ENCODE data around the gene TP73. TPM values are rescaled to one million over a fixed set of nuclear protein-coding genes. Genes with fewer than 3 reads are reported as not detected.

TP73 gene
- total RNA-seq, 1 donor from 2014 or later = 0.14 TPM

- no peak for DNase-seq (ENCODE audit: missing footprints)
- no peak for ATAC-seq
- intact Hi-C loops (cut with DNase I) = no loop called here
Measured at GRCh38 chr1:3759796-3760195, 107.5 kb downstream of the TP73 start.

GRCh38 chr1:3761296-3762010 lies 109.1 kb downstream of the TP73 start:
- no peak for ATAC-seq
- intact Hi-C loops (cut with DNase I) = no loop called here
- no peak for DNase-seq (ENCODE audit: missing footprints)

GRCh38 chr1:3762151-3762872 lies 110.0 kb downstream of the TP73 start:
- intact Hi-C loops (cut with DNase I) = no loop called here
- DNase-seq (ENCODE audit: missing footprints) (peak; percentile 57), ATAC-seq (no peak)

GRCh38 chr1:3762873-3763228 lies 110.5 kb downstream of the TP73 start:
- intact Hi-C loops (cut with DNase I) = no loop called here
- DNase-seq (ENCODE audit: missing footprints) = no peak
- ATAC-seq = no peak

GRCh38 chr1:3763351-3764125 lies 111.2 kb downstream of the TP73 start:
- ATAC-seq (no peak), DNase-seq (ENCODE audit: missing footprints) (peak; percentile 55)
- intact Hi-C loops (cut with DNase I) = no loop called here

- DNase-seq (ENCODE audit: missing footprints) (peak; percentile 39), ATAC-seq (no peak)
- intact Hi-C loops (cut with DNase I) = no loop called here
Measured at GRCh38 chr1:3767328-3767925, 115.1 kb downstream of the TP73 start.

DNA sequence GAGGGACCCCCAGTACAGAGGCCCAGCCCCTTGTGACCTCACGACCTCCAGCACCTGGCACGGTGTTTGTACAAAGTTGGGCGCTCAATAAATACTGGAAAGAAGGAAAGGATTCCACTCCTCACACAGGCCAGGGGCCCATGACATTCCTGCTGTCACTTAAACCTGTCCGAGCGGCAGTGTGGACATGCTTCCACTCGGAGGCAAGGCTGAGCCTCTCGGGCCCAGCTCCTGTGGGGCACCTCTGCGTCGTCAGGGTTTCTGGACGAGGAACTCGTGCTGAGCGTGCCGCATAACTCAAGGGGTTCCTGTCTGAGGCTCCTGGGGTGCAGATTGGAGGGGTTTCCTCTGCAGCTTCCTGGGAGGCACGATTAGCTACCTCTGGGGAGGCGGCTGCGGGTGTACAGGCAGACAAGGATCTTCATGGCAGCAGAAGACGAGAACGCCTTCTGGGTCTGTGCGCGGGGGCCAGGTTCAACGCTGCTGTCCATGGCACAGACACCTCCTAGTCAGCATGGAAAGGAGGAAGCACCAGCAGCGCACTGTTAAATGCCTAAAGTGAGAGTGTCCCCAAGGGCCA lies 116.6 kb downstream of the TP73 start:
- intact Hi-C loops (cut with DNase I) = no loop called here
- DNase-seq (ENCODE audit: missing footprints) (peak; percentile 58), ATAC-seq (no peak)

- ATAC-seq (no peak), DNase-seq (ENCODE audit: missing footprints) (peak; percentile 22)
- intact Hi-C loops (cut with DNase I) = no loop called here
Measured at GRCh38 chr1:3770047-3770765, 117.9 kb downstream of the TP73 start.

- intact Hi-C loops (cut with DNase I) = no loop called here
- DNase-seq (ENCODE audit: missing footprints) (peak; percentile 32), ATAC-seq (no peak)
Measured at GRCh38 chr1:3771108-3772026, 119.1 kb downstream of the TP73 start.

- ATAC-seq (peak; percentile 87), DNase-seq (ENCODE audit: missing footprints) (peak; percentile 95)
- intact Hi-C loops (cut with DNase I) = no loop called here
Measured at GRCh38 chr1:3772027-3772714, 119.9 kb downstream of the TP73 start.

DNA sequence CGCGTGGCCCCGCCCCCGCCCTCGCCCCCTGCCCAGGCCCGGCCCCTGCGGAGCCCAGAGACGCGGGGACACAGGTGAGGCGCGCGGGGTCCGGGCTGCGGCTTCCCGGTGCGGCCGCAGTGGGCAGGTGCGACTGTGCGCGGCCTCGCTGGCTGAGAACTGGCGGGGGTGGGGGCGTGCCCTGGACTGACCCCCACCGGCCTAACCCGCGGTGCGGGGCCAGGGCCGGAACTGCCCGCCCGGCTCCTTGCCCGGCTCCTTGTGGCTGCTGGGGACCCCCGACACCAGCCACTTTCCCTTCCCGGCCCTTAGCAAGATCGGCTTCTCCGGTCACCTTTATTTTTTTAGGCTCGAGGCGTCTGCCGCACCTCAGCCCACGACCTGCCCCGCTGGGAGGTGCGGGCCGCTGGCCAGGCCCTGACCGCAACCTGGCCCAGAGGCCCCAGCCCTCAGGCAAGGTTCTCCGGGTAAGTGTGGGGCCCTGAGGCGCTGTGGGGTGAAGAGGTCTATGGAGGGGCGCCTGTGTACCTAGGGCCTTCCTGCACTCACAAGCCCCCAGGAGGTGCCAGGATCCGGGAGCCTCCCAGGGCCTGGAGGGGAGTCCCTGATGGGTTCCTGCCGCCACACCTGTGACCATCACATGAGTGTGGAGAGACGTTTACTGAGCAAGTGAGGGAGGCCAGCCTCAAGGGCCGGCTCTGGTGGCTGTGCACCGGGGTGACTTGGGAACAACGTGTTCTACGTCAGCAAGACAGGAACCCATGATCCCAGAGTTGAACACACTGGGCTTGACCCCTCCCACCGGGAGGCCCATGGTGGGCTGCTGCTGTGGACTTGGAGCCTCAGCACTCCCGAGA lies 120.6 kb downstream of the TP73 start, which contains the start of gene SMIM1:
Gene SMIM1 (plus strand): TSS at position 35 of the 857 bp plus-strand sequence. CDS start 2,625 bp downstream, outside the sequence.
- peak; percentile 65 for DNase-seq (ENCODE audit: missing footprints)
- ATAC-seq = no peak
- intact Hi-C loops (cut with DNase I) = no loop called here

GRCh38 chr1:3773572-3774275 lies 121.4 kb downstream of the TP73 start:
- intact Hi-C loops (cut with DNase I) = no loop called here

DNA sequence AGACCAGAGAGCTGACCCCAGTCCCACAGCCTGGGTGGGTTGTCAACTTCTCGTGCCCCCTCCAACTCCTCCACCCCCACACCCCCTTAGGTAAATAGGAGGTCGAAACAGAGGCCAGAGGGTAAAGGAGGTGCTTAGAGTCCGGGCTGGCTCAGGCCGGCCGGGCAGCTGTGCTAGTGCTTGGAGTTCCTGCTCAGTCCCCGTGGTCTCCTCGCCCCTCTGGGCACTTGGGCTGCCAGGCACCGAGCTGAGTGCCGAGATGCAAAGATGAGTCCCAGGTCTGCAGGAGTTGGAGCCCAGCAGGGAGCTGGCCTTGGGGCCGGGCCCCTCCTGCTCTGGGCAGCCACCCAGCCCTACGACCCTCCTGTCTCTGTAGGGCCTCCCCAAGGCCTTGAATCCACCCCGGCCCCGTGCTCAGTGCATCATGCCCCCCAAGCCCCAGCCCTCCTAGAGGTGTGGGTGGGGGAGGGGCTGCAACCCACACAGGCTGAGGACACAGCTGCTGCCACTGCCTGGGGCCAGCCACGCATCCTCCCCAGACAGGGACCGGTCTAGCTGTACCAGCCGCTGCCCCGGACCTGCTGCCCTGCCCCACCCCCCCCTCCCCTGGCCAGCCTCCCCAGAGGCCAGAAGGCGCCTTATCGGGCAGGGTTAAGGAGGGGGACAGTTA lies 122.1 kb downstream of the TP73 start:
- ATAC-seq (no peak), DNase-seq (ENCODE audit: missing footprints) (peak; percentile 64)
- intact Hi-C loops (cut with DNase I) = no loop called here

More at GRCh38 chr1:3773572-3774275, 121.4 kb downstream of the TP73 start:
- ATAC-seq = no peak
- DNase-seq (ENCODE audit: missing footprints) = peak; percentile 43

DNA sequence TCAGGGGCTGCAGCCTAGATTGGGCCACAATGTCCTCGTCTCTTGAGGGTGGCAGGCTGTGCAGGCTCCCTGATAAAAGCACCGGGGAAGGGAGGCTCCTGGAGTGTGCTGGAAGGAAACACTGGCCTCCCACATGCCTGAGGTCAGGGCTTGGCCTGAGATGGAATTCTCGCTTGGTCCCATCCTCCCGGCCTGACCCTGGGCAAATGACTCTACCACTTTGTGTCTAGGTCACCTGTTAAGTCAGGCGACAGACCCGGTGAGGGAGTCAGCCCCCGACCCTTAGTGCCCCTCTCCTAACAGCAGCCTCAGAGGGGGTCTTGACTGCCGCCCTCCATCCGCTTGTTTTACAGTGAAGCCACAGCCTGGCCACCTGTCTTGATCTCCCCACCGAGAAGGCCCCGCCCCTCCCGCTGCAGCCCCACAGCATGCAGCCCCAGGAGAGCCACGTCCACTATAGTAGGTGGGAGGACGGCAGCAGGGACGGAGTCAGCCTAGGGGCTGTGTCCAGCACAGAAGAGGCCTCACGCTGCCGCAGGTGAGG lies 122.7 kb downstream of the TP73 start:
- DNase-seq (ENCODE audit: missing footprints) (peak; percentile 56), ATAC-seq (no peak)
- intact Hi-C loops (cut with DNase I) = no loop called here

Data from Right ventricle myocardium inferior (tissue), 1 donor.